Fibroblast of lung (primary cell): ENCODE measurements around the gene SIPA1L3.
"Not testable (repeated sequence)": the region's sequence is repeated elsewhere in the genome, so short reads cannot be mapped to it uniquely, and the experiment has no call there.

Experiments used
- EZH2 ChIP-seq: IDR thresholded peaks from 2 replicates; pipeline ENCODE4 v1.5.1; 2012; ENCODE audit warnings: low read length, control low read depth, mild to moderate bottlenecking; ENCODE audit errors: missing control alignments
- TF ChIP-seq, protein P1 (sequence below), 2 donors: IDR thresholded peaks in 1 of 2; conservative IDR thresholded peaks in 1 of 2; 1 replicate in 1 of 2; 2 replicates in 1 of 2; pipeline ENCODE4 v1.5.1; 2011 to 2012; ENCODE audit warnings: low read length in 2 of 2, control low read depth in 1 of 2, inconsistent platforms in 1 of 2, low read depth in 1 of 2, mild to moderate bottlenecking in 1 of 2

DNA sequence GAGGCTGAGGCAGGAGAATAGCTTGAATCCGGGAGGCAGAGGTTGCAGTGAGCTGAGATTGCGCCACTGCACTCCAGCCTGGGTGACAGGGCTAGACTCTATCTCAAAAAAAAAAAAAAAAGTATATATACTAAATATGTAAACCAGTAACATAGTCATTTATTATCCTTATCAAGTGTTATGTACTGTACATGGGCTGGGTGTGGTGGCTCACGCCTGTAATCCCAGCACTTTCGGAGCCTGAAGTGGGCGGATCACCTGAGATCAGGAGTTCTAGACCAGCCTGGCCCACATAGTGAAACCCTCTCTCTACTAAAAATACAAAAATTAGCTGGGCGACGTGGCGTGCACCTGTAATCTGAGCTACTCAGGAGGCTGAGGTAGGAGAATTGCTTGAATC is 17.6 kb downstream of the SIPA1L3 start:
- TF ChIP-seq EZH2 = not testable (repeated sequence)
- TF ChIP-seq, protein P1, sequence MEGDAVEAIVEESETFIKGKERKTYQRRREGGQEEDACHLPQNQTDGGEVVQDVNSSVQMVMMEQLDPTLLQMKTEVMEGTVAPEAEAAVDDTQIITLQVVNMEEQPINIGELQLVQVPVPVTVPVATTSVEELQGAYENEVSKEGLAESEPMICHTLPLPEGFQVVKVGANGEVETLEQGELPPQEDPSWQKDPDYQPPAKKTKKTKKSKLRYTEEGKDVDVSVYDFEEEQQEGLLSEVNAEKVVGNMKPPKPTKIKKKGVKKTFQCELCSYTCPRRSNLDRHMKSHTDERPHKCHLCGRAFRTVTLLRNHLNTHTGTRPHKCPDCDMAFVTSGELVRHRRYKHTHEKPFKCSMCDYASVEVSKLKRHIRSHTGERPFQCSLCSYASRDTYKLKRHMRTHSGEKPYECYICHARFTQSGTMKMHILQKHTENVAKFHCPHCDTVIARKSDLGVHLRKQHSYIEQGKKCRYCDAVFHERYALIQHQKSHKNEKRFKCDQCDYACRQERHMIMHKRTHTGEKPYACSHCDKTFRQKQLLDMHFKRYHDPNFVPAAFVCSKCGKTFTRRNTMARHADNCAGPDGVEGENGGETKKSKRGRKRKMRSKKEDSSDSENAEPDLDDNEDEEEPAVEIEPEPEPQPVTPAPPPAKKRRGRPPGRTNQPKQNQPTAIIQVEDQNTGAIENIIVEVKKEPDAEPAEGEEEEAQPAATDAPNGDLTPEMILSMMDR (conservative IDR thresholded peaks at IDR 0.05 in 1 of 2, IDR thresholded peaks at IDR 0.05 in 1 of 2; ENCODE audit: low read depth in 1 of 2, low read length in 2 of 2) = not testable (repeated sequence)
